Transverse colon (tissue), 4 donors: ENCODE measurements around the gene TAOK2. TPM values are rescaled to one million over a fixed set of nuclear protein-coding genes. Genes with fewer than 3 reads are reported as not detected.

Experiments used
- DNase-seq: peaks from one replicate; pipeline ENCODE4 v3.0.0-alpha.2; 2019
- H3K27ac ChIP-seq, 4 donors: fragments of 200-600 bp; sonication (generic); 2 replicates each; pipeline ENCODE4 v1.5.1; 2016 to 2018; ENCODE audit warnings: inconsistent platforms in 4 of 4
- H3K27me3 ChIP-seq: fragments of 200-600 bp; sonication (generic); 2 replicates; pipeline ENCODE4 v1.5.1; 2017; ENCODE audit warnings: inconsistent platforms
- H3K36me3 ChIP-seq, 4 donors: fragments of 200-600 bp; sonication (generic); 2 replicates each; pipeline ENCODE4 v1.5.1; 2017 to 2019; ENCODE audit warnings: inconsistent platforms in 4 of 4
- H3K4me1 ChIP-seq, 4 donors: fragments of 200-600 bp; sonication (generic); 2 replicates each; pipeline ENCODE4 v1.5.1; 2017 to 2020; ENCODE audit warnings: inconsistent platforms in 4 of 4
- H3K4me3 ChIP-seq, 4 donors: fragments of 200-600 bp; sonication (generic); 1 replicate in 1 of 4; 2 replicates in 3 of 4; pipeline versions ENCODE4 v1.5.1 to v1.6.1; 2017 to 2019; ENCODE audit warnings: inconsistent platforms in 4 of 4
- H3K9me3 ChIP-seq, 2 donors: fragments of 200-600 bp; sonication (generic); 2 replicates each; pipeline ENCODE4 v1.5.1; 2017 to 2019; ENCODE audit warnings: inconsistent platforms in 2 of 2
- CTCF ChIP-seq, 5 experiments: fragments of 200-600 bp in 3 of 5; fragments of 450-650 bp in 2 of 5; sonication (generic) in 3 of 5; IDR thresholded peaks; 1 replicate in 2 of 5; 2 replicates in 3 of 5; pipeline ENCODE4 v1.5.1; 2016 to 2017; ENCODE audit warnings: antibody characterized with exemption in 5 of 5, inconsistent platforms in 3 of 5, mild to moderate bottlenecking in 2 of 5, moderate library complexity in 1 of 5
- EP300 ChIP-seq: sonication (generic); formaldehyde crosslinking; IDR thresholded peaks from one replicate; pipeline ENCODE4 v1.6.1; 2017; ENCODE audit warnings: antibody characterized with exemption, low read depth
- POLR2A ChIP-seq: fragments of 450-650 bp; IDR thresholded peaks from one replicate; pipeline ENCODE4 v1.6.1; 2016; ENCODE audit warnings: antibody characterized with exemption, mild to moderate bottlenecking, moderate library complexity
- POLR2AphosphoS5 ChIP-seq, 3 donors: sonication (generic); formaldehyde crosslinking; IDR thresholded peaks; one replicate each; pipeline ENCODE4 v1.6.1; 2016; ENCODE audit warnings: antibody characterized with exemption in 3 of 3
- WGBS, 2 donors: methylation state at CpG; one replicate each; pipeline ENCODE4 v1.1.5; 2018; ENCODE audit warnings: low coverage in 1 of 2; 5-methylcytosine and 5-hydroxymethylcytosine counted together
- in situ Hi-C, 4 donors: fragments of 200-750 bp; cut with MboI; loops; one replicate each; pipeline versions ENCODE4 v1.15.0 to v1.15.1; 2017; ENCODE audit warnings: low sequenced_read_pairs in 3 of 4, low pct_ligation_motif_present in 1 of 4, low pct_unique_long_range_greater_than_20kb in 1 of 4
- intact Hi-C: fragments of 100-400 bp; cut with DNase I; formaldehyde crosslinking; loops from one replicate; pipeline ENCODE4 v1.15.1; 2023; ENCODE audit warnings: low total_unique reads
- total RNA-seq, 4 donors: library from RNA; depleted of rRNA; stranded (reverse); fragments of >200 nt; gene quantifications; one replicate each; pipeline ENCODE4 v1.1.0, GENCODE V29; 2016

Gene TAOK2
- total RNA-seq, 4 donors from 2014 or later, result 54.6 to 103 (median 68.1) TPM

- Histone ChIP-seq H3K4me3 (no peak overlapping the region), H3K27me3 (no peaks in the 10 kb centered on the region), H3K9me3 (no peaks in the 10 kb centered on the region), H3K27ac (no peak overlapping the region), H3K4me1 (no peaks in the 10 kb centered on the region), H3K36me3 (peaks cover 0 to 85% (median 37%) of the 10 kb centered on the region in 4 donors)
- in situ Hi-C loops (no loop called here), intact Hi-C loops (no loop called here)
- 90% methylated on average over 24 of the region's 24 CpGs; no CpG with 5 or more reads in 1 of the 2 donors for WGBS, 2 donors
- no peak for DNase-seq
- no peak for TF ChIP-seq EP300
- TF ChIP-seq POLR2AphosphoS5 (IDR thresholded peaks at IDR 0.05), result no peak
- TF ChIP-seq CTCF (IDR thresholded peaks at IDR 0.05), result no peak
- TF ChIP-seq POLR2A, result no peak
These were observed 9.1 kb downstream of the TAOK2 start for GRCh38 chr16:29982560-29983419.

- in situ Hi-C loops, result no loop called here
- no peak for DNase-seq
- Histone ChIP-seq H3K9me3 (no peaks in the 10 kb centered on the region), H3K4me1 (no peaks in the 10 kb centered on the region), H3K27me3 (no peaks in the 10 kb centered on the region), H3K4me3 (no peak overlapping the region), H3K36me3 (peaks cover 0 to 83% (median 40%) of the 10 kb centered on the region in 4 donors), H3K27ac (no peak overlapping the region)
- intact Hi-C loops, result no loop called here
- WGBS, 2 donors, result 63 to 89% methylated on average over 2 to 12 of the region's 12 CpGs
- no peak for TF ChIP-seq POLR2A
- no peak for TF ChIP-seq POLR2AphosphoS5 (IDR thresholded peaks at IDR 0.05)
- TF ChIP-seq CTCF (IDR thresholded peaks at IDR 0.05), result no peak
- no peak for TF ChIP-seq EP300
These were observed 9.9 kb downstream of the TAOK2 start for GRCh38 chr16:29983420-29984136.

GRCh38 chr16:29984137-29984763, 10.6 kb downstream of the TAOK2 start:
- intact Hi-C loops, result no loop called here
- Histone ChIP-seq H3K27me3 (no peaks in the 10 kb centered on the region), H3K4me3 (no peak overlapping the region), H3K36me3 (peaks cover 0 to 77% (median 38%) of the 10 kb centered on the region in 4 donors), H3K4me1 (peaks cover 0 to 3% (median 0%) of the 10 kb centered on the region in 4 donors), H3K27ac (no peak overlapping the region), H3K9me3 (no peaks in the 10 kb centered on the region)
- no peak for TF ChIP-seq CTCF (IDR thresholded peaks at IDR 0.05)
- 89% methylated on average over 6 of the region's 6 CpGs; no CpG with 5 or more reads in 1 of the 2 donors for WGBS, 2 donors
- no peak for DNase-seq
- in situ Hi-C loops, result no loop called here

GRCh38 chr16:29984764-29985147, 11.1 kb downstream of the TAOK2 start:
- intact Hi-C loops, result no loop called here
- no peak for DNase-seq
- no peaks in the 10 kb centered on the region for H3K9me3 ChIP-seq
- H3K27ac ChIP-seq, result no peak overlapping the region
- in situ Hi-C loops, result no loop called here
- H3K27me3 ChIP-seq, result no peaks in the 10 kb centered on the region
- TF ChIP-seq CTCF (IDR thresholded peaks at IDR 0.05) (no peak), EP300 (no peak), POLR2A (no peak), POLR2AphosphoS5 (IDR thresholded peaks at IDR 0.05) (no peak)
- H3K4me1 ChIP-seq, result peaks cover 0 to 8% (median 2%) of the 10 kb centered on the region in 4 donors
- H3K36me3 ChIP-seq, result peaks cover 0 to 76% (median 36%) of the 10 kb centered on the region in 4 donors
- WGBS, 2 donors, result 80 to 90% methylated on average over 1 to 5 of the region's 5 CpGs
- no peak overlapping the region for H3K4me3 ChIP-seq
